Esophagus squamous epithelium (tissue), 5 donors: ENCODE measurements around the gene GPR65. TPM values are rescaled to one million over a fixed set of nuclear protein-coding genes. Genes with fewer than 3 reads are reported as not detected.
"Not testable (repeated sequence)": the region's sequence is repeated elsewhere in the genome, so short reads cannot be mapped to it uniquely, and the experiment has no call there.

ENCODE experiments used
- DNase-seq: peaks from one replicate; lab custom pipeline; 2025; lab: John Stamatoyannopoulos, UW
- H3K27ac ChIP-seq, 4 donors: fragments of 200-600 bp; sonication (generic); one replicate each; pipeline ENCODE4 v1.5.1; 2016 to 2019; ENCODE audit warnings: mild to moderate bottlenecking in 1 of 4
- H3K27me3 ChIP-seq, 4 donors: fragments of 200-600 bp; sonication (generic); 1 replicate in 3 of 4; 2 replicates in 1 of 4; pipeline versions ENCODE4 v1.5.1 to v1.6.0; 2017 to 2021; ENCODE audit warnings: antibody characterized with exemption in 1 of 4
- H3K36me3 ChIP-seq, 3 donors: fragments of 200-600 bp; sonication (generic); one replicate each; pipeline ENCODE4 v1.5.1; 2016 to 2019
- H3K4me1 ChIP-seq, 3 donors: fragments of 200-600 bp; sonication (generic); one replicate each; pipeline ENCODE4 v1.5.1; 2017 to 2019
- H3K4me3 ChIP-seq, 4 donors: fragments of 200-600 bp; sonication (generic); 1 replicate in 3 of 4; 2 replicates in 1 of 4; pipeline ENCODE4 v1.5.1; 2016 to 2019; ENCODE audit warnings: mild to moderate bottlenecking in 2 of 4, moderate library complexity in 1 of 4
- H3K9me3 ChIP-seq, 3 donors: fragments of 200-600 bp; sonication (generic); one replicate each; pipeline ENCODE4 v1.5.1; 2016 to 2019
- POLR2A ChIP-seq, 4 donors: fragments of 450-650 bp; IDR thresholded peaks; one replicate each; pipeline ENCODE4 v1.6.1; 2017; ENCODE audit warnings: antibody characterized with exemption in 4 of 4, mild to moderate bottlenecking in 4 of 4, moderate library complexity in 3 of 4
- WGBS, 2 donors: methylation state at CpG; one replicate each; pipeline ENCODE4 v1.1.5; 2018; 5-methylcytosine and 5-hydroxymethylcytosine counted together
- intact Hi-C: fragments of 100-400 bp; cut with DNase I; formaldehyde crosslinking; loops from one replicate; pipeline ENCODE4 v1.15.0; 2022
- total RNA-seq, 4 donors: library from RNA; depleted of rRNA; stranded (reverse); fragments of >200 nt; gene quantifications; one replicate each; pipeline ENCODE4 v1.1.0, GENCODE V29; 2016
- TF ChIP-seq, protein P1 (sequence below), 6 experiments: fragments of 450-650 bp in 4 of 6; fragments of 200-600 bp in 2 of 6; sonication (generic) in 2 of 6; IDR thresholded peaks; one replicate each; pipeline ENCODE4 v1.5.1; 2016 to 2019; ENCODE audit warnings: antibody characterized with exemption in 6 of 6, mild to moderate bottlenecking in 4 of 6, moderate library complexity in 4 of 6
- donor health status: DM: yes; HTN: yes; CAD: no.

The GPR65 gene
- total RNA-seq, 4 donors from 2014 or later, result 0.34 to 1.4 (median 0.75) TPM

DNA sequence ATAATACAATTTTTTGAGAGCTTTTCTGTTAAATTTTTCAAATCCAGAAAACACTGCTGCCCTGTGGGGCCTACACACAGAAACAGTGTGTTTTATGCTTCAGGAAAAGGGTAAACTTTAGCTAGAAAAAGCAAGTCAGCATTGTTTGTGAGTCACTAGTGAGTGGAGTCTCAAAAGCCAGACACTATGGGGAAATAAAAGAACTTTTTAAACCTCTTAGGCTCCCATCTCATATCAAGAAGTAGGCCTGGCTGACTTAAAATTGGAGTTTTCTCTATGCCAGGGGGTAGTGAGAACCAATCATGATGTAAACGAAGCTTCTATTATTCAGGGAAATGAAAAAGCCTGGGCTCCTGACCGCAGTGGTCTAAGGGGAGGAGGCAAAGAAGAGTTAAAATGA, 12.6 kb downstream of the GPR65 start:
- Histone ChIP-seq H3K36me3 (no peaks in the 10 kb centered on the region), H3K27me3 (no peaks in the 10 kb centered on the region), H3K4me3 (no peak overlapping the region), H3K4me1 (no peaks in the 10 kb centered on the region), H3K27ac (no peak overlapping the region), H3K9me3 (no peaks in the 10 kb centered on the region)
- DNase-seq, result no peak
- 76 to 84% methylated on average over 2 of the region's 2 CpGs for WGBS, 2 donors
- intact Hi-C loops, result loop anchor here (10.0 kb wide), 2 partner anchors 147 to 367 kb away; partner anchors contain the start of gene SPATA7
- TF ChIP-seq, protein P1, sequence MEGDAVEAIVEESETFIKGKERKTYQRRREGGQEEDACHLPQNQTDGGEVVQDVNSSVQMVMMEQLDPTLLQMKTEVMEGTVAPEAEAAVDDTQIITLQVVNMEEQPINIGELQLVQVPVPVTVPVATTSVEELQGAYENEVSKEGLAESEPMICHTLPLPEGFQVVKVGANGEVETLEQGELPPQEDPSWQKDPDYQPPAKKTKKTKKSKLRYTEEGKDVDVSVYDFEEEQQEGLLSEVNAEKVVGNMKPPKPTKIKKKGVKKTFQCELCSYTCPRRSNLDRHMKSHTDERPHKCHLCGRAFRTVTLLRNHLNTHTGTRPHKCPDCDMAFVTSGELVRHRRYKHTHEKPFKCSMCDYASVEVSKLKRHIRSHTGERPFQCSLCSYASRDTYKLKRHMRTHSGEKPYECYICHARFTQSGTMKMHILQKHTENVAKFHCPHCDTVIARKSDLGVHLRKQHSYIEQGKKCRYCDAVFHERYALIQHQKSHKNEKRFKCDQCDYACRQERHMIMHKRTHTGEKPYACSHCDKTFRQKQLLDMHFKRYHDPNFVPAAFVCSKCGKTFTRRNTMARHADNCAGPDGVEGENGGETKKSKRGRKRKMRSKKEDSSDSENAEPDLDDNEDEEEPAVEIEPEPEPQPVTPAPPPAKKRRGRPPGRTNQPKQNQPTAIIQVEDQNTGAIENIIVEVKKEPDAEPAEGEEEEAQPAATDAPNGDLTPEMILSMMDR (IDR thresholded peaks at IDR 0.05), result no peak
- no peak for TF ChIP-seq POLR2A (IDR thresholded peaks at IDR 0.05)

DNA sequence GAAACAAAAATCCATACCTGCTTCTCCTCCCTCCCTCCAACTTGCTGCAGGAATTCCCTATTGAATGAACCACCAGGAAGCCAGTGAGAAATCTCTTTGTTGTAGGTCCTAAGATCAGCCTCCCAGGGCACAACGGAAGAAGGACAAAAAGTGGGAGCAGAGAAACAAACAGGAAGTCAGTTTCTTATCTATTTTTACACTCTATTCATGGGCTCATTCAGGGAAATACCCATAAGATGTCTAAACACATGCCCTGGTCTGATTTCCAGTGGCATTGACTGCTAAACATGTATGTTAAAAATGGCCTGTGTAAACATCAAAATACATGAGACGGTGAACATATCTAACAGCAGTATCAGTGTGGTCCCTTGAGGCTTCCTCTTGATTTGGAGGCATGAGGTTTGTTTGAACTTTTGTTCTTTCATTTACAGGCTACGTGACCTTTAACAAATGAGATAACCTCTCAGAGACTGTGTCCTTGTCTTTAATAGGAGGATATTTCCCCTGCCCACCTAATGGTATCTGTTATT, 18.8 kb downstream of the GPR65 start:
- DNase-seq, result no peak
- H3K4me1 ChIP-seq, result no peaks in the 10 kb centered on the region
- no peak for TF ChIP-seq POLR2A (IDR thresholded peaks at IDR 0.05)
- TF ChIP-seq, protein P1 (IDR thresholded peaks at IDR 0.05), result no peak
- no peak overlapping the region for H3K27ac ChIP-seq
- no peaks in the 10 kb centered on the region for H3K9me3 ChIP-seq
- no peaks in the 10 kb centered on the region for H3K36me3 ChIP-seq
- intact Hi-C loops, result no loop called here
- H3K4me3 ChIP-seq, result no peak overlapping the region
- WGBS, 2 donors, result 44 to 58% methylated on average over 3 of the region's 3 CpGs
- peaks cover 0 to 7% (median 0%) of the 10 kb centered on the region in 4 donors for H3K27me3 ChIP-seq

DNA sequence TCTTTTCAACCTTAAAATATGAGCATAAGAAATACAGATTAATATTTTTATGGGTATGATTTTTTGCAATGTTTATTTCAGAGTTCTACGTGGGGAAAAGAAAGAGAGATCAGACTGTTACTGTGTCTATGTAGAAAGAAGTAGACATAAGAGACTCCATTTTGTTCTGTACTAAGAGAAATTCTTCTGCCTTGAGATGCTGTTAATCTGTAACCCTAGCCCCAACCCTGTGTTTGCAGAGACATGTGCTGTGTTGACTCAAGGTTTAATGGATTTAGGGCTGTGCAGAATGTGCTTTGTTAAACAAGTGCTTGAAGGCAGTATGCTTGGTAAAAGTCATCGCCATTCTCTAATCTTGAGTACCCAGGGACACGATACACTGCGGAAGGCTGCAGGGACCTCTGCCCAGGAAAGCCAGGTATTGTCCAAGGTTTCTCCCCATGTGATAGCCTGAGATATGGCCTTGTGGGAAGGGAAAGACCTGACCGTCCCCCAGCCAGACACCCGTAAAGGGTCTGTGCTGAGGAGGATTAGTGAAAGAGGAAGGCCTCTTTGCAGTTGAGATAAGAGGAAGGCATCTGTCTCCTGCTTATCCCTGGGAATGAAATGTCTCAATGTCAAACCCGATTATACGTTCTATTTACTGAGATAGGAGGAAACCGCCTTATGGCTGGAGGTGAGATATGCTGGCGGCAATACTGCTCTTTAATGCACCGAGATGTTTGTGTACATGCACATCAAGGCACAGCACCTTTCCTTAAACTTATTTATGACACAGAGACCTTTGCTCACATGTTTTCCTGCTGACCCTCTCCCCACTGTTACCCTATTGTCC, 19.5 kb downstream of the GPR65 start:
- H3K36me3 ChIP-seq, DNase-seq, H3K4me1 ChIP-seq, H3K4me3 ChIP-seq, H3K27me3 ChIP-seq, H3K27ac ChIP-seq, H3K9me3 ChIP-seq, intact Hi-C loops: not testable (repeated sequence)
- 59 to 64% methylated on average over 10 to 11 of the region's 11 CpGs for WGBS, 2 donors

DNA sequence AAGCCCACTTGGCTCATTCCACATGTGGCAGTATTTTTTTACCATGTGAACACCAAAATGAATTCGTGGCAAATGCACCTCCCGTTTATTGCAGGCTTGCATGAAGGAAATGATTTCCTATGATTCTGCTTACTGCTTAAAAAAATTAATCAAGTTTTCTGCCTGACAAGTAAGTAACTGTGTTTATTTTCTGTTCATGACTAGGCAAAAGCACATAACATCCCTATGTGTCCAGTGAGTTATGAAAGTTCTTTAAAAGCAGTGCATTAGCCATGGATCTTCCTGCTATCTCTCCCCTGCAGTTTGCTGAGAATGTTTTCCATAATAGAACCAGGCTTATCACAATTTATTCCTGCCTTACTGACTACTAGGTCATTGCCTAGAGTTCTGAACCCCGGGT, 20.4 kb downstream of the GPR65 start:
- intact Hi-C loops, result no loop called here

DNA sequence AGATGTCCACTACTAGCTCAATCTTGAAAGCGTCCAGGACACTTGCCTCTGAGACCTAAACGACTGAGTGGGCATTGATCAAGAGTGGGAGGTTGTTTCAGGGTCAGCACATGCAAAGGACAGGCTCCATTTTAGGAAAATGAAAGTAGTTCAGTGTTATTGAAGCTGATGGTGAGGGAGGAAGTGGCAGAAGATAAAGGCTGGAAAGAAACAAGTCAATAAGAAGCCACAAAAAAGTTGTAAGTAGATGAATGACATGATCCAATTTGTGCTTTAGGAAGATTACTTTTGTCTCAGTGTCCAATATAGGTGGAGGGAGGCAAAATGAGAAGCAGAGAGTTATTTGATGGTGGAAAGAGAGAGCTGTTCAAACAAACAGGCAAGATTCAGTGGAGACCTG, 22.0 kb downstream of the GPR65 start:
- WGBS, 2 donors, result 38 to 41% methylated on average over 2 of the region's 2 CpGs
- Histone ChIP-seq H3K9me3 (no peaks in the 10 kb centered on the region), H3K4me1 (no peaks in the 10 kb centered on the region), H3K36me3 (no peaks in the 10 kb centered on the region), H3K27me3 (peaks cover 0 to 10% (median 0%) of the 10 kb centered on the region in 4 donors), H3K27ac (no peak overlapping the region), H3K4me3 (no peak overlapping the region)
- TF ChIP-seq POLR2A (IDR thresholded peaks at IDR 0.05), result no peak
- TF ChIP-seq, protein P1 (IDR thresholded peaks at IDR 0.05), result no peak
- no peak for DNase-seq
- intact Hi-C loops, result no loop called here

More for the DNA sequence above, 20.4 kb downstream of the GPR65 start:
- Histone ChIP-seq H3K36me3 (no peaks in the 10 kb centered on the region), H3K27ac (no peak overlapping the region), H3K9me3 (no peaks in the 10 kb centered on the region), H3K4me1 (no peaks in the 10 kb centered on the region), H3K27me3 (peaks cover 0 to 7% (median 0%) of the 10 kb centered on the region in 4 donors), H3K4me3 (no peak overlapping the region)
- TF ChIP-seq, protein P1 (IDR thresholded peaks at IDR 0.05), result no peak
- TF ChIP-seq POLR2A (IDR thresholded peaks at IDR 0.05), result no peak
- WGBS, 2 donors, result 49 to 71% methylated on average over 3 of the region's 3 CpGs
- DNase-seq, result no peak
